Cortex of kidney (tissue), 1 donor: ENCODE results near the gene NEK6.

Experiments
- DNase-seq: peaks from one replicate; lab custom pipeline; 2025; lab: John Stamatoyannopoulos, UW

NEK6 gene

DNA sequence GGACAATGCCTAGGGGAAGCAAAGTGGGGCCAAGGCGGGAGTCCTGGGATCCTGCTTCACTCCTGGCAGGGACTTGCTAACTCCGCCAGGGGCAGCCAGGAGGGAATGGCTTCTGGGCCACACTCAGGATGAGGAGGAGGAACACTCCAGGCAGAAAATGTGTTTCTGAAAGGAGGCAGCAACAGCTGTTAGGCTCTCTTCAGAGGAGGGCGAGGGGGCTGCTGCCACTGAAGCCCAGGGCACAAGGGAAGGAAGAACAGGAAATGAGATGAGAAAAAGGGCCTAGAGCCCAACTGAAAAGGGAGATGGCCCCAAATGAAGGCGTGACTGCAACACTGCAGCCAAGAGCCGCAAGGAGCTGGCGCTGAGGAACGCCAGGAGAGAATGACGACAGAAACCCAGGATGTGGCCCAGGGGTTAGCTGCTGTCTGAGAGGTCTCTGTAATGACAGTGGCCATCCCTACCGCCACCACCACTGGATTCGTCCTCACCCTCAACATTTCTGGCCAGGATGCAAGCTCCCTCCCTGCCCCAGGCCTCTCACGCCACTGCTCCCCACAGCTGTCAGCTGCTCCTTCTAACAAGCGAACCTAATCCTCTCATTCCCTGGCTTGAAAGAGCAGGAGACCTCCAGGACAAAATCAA, 141.7 kb downstream of the NEK6 start:
- no peak for DNase-seq

DNA sequence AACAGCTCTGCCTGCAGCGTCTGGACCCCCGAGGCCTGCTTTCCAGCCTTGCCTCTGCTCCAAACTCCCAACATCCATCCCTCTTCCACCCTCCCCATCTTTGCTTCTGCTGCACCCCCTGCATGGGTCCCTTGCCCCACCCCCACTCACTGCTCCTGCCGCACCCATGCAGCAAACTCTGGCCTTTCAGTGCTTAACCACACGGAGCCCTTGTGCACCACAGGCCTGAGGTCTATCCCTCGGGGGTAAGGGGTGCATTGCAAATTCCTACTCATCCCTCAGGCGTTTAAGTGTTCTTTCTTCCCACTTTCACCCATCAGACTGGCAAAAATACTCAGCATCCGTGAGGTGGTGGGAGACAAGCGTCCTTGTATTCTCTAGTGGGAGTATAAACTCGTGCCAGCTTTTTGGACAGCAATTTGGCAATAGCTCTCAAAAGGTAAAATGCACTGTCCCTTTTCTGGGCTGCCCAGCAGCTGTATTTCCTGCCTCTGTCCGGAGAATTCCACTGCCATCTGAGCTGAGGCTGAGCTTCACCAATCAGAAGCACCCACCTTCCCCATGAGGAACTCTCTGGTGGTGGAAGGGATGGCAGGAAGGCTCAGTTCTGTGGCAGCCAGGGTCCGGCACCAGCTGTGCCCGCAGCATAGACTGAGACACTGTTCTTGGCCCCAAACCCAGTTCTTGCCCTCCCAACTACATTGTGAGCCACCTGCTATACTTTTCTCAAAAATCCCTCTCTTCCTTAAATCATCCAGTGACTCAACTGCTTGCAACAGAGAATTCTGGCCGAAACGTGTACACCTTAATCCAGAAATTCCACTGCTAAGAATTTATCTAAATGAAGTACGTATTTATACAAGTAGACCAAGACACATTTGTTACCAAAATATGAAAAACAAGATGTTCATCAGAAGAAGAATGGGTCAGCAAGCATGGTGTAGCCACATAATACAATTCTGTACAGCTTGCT, 142.5 kb downstream of the NEK6 start:
- DNase-seq = no peak
